GM12872 (cell line): ENCODE measurements around the gene HTRA2.

Experiments used
- CTCF ChIP-seq: IDR thresholded peaks from 3 replicates; pipeline ENCODE4 v1.5.1; 2011; ENCODE audit warnings: low read depth, mild to moderate bottlenecking, low read length, moderate library complexity; ENCODE audit not compliant: insufficient read depth

Gene HTRA2

GRCh38 chr2:74558284-74559230, 28.8 kb downstream of the HTRA2 start:
- TF ChIP-seq CTCF: no peak

DNA sequence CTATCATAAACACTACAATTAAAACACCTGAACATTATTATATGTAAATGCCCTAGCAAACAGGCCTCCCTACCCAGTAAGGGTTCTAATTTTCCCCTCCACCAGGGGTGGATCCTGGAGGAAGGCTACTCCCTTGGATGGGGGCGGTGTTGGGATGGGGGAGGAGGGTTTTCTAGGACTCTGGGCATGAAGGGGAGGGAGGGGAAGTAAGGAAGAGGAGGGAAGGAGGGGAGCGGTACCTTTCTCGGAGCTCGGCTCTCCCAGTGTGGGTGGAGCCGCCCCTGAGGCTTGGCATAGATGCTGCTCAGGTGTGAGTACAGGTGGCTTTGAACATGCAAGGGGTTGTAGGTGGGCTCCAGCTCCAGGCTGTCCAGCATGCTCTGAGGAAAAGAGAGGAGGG, 30.2 kb downstream of the HTRA2 start:
- TF ChIP-seq CTCF: no peak

DNA sequence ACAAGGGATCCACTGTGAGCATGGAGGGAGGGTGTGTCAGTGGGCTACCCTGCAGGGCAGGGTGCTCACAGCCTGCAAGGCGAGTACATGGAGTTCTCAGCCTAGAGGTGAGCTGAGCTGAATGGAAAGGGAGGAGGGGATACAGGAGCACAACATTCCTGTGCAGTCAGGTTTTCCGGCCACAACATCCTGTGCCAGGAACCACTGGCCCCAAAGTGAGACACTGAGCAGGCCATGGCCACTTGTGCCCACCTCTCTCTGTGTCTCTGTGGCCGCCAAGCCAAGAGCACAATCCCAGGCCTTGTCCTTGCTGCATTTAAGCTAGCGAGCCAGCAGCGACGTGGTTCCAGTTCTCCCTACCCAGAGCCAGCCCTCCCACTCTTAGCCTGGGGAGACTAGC, 30.9 kb downstream of the HTRA2 start:
- no peak for TF ChIP-seq CTCF

DNA sequence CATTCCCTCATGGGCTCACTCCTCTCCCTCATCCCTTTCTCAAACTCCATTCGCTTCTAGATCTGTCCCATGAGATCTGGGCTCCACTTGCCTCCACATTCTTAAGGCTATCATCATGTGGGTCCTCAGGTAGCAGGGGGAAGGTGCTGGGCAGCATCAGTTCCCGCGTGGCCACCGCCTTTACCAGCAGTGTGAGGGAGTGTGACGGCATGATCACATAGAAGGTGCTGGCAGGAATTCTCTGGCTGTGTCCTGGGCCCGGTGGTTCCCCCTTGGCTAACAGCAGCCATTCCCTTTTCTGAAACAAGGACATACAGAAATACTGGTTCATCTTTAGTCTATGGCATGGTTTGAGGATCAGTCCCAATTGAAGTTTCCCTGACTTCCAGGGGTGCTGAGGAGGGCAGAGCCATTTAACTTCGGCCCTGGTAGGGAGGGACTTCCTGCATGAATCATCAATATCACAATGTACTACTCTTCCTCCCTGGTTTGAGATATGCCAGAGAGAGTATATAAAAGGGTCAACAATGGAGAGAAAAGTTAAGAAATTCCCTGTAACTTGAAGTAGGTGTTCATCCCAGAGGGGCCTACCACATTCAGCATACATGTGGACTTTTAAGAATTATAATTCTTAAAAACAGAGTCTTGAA, 32.5 kb downstream of the HTRA2 start:
- TF ChIP-seq CTCF: no peak

GRCh38 chr2:74564222-74564621, 34.5 kb downstream of the HTRA2 start:
- no peak for TF ChIP-seq CTCF

DNA sequence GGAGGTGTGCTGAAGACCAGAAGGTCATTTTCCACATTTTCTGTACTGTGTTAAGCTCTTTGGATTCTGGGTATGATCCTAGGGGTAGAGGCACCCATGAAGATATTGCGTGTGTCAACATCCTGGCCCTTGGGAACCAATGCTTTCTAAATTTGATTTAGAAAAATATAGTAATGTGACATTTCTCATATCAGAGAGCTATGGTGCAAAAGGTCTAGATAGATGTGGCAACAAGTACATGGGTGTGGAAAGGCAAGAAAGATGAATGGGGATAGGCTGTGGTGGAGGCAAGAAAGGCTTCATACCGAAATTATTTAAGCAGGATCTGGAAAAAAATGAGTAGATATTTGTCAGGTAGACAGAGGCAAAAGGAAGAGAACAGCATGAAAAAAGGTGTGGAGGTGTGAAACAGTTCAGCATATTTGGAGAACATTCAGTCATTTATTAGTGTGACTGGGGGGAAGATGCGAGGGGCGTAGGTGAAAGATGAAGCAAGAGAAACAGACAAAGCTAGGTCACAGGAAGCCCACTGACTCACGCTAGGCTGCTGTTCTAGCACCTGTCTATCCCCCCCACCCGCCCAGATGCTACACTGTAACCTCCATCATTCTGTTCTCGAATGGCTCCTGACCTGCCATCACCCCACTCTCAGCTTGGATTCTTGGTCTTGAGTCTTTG, 36.5 kb downstream of the HTRA2 start:
- TF ChIP-seq CTCF: no peak

DNA sequence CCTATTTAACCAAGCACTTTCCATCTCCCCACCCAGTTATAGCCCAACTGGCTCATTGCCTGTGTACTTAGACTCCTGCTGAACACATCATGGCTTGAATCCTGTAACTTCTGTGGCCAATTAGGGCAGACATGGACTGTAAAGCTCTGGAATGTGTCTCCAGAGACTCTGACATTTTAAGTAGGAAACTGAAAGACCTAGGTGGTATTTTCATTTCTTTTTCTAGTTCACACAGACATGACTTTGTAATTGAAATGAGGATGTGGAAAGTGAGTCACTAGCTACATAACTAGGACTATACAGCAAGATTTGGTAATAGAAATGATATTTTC, 37.0 kb downstream of the HTRA2 start:
- no peak for TF ChIP-seq CTCF
